COLO829 (cell line): ENCODE data around the gene C2orf76.
"Not testable (repeated sequence)": the region's sequence is repeated elsewhere in the genome, so short reads cannot be mapped to it uniquely, and the experiment has no call there.

Experiments used
- DNase-seq: peaks from one replicate; pipeline ENCODE4 v3.0.0; 2012; ENCODE audit warnings: low spot score

Gene C2orf76

DNA sequence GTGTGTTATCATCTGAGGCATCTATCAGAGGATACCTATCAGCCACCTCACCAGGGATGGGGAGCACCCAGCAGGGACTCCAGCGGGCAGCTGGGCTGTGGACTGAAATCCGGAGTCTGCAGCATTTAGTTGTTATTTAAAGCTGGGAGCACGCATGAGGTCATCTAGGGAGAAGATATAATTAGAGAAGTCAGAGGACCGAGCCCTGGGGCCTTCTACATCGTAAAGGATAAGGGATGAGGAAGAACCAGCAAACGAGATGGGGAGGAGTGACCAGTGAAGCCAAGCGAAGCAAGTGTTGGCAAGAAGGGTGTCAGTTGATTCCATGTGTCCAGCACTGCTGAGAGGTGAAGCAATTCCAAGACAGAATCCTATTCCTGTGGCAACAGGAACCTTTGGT is 72.7 kb downstream of the C2orf76 start:
- DNase-seq: no peak

DNA sequence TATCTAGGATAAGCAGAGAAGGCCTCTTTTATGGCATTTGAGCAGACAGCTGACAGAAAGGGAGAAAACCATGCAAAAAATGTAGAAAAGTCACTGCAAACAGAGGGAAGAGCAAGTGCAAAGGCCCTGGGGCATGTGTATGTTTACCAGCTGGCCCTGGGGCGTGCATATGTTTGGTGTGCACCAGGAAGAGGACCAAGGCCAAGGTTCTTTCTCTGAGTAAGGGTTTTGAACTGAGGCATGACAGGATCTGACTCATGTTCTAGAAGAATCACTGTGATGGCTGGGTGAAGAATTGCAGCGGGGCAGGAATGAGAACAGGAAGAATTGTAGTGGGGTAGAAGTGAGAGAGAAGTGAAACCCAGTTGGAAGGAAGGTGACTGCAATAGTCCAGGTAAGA is 73.4 kb downstream of the C2orf76 start:
- no peak for DNase-seq

DNA sequence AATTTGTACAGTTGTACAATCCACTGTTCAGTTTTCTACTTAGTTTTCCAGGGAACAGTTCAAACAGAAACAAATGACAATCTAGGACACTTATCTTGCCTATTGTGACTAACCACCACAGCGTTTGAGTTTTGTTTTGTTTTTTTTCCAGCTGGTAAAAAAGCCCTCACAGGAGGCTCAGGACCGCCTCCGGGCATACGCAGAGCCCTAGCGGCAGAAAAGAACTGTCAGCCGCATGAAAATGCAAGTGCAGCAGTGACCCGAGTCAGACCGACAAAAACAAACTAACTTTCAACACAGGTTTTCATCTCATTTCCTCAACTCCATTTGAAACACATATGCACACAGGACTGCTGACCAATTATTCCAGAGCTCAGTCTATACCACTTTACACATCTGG is 74.4 kb downstream of the C2orf76 start:
- no peak for DNase-seq

DNA sequence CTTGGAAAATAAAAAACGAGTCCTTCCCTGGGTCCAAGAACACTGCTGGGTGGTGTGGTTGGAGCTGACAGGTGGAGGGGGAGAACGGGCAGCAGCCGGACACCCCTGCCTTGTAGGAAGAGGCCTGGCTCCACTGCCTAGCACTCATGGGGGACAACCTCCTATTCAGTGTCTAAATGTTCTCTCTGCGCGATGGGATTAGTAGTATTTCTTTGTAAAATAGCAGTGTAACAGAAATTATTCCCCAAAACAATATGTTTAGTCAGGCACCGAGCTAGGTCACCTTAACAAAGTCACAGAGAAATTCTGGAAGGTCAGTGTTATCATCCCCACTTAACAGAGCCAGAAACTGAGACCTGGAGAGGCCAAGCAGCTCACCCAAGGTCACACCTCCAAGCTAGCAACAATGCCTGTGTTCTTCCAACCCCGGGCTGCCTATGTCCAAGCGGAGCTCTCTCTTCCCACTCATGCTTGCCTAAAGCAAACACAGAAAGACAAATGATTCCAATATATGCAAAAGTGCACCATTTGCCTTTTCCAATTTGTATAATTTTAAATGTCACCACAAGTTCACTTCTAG is 75.0 kb downstream of the C2orf76 start:
- DNase-seq: no peak

DNA sequence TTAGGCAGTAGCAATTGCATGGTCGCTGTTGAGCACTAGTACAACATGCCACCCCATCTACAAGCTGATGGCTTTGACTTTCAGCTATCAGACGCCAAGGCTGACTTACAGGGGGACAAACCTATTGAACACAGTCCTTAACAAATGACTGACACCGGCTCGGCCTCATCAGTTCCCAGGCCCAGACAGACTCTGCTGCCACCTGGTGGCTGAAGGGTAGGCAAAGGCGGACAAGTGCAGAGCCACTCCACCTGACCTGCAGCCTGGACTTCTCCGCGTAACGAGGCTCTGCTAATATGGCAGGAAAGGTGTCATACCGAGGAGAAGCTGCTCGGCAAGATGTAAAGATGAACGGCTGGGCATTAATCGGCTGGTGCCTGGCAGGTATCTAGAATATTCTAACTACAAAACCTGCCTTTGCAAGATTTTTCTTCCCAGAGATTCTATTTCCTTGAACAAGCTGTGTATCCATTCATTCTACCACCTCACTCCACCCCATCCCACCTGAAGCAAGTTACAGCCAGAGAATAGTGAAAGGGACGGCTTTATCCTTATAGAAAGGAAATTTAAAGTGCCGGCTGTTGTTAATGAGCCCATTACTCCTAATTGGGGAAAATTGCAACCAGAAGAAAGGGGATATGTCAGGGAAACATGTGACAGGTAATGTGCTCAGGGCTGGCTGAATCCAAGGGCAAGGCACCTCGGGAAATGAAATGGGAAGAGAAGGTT is 75.6 kb downstream of the C2orf76 start:
- no peak for DNase-seq

DNA sequence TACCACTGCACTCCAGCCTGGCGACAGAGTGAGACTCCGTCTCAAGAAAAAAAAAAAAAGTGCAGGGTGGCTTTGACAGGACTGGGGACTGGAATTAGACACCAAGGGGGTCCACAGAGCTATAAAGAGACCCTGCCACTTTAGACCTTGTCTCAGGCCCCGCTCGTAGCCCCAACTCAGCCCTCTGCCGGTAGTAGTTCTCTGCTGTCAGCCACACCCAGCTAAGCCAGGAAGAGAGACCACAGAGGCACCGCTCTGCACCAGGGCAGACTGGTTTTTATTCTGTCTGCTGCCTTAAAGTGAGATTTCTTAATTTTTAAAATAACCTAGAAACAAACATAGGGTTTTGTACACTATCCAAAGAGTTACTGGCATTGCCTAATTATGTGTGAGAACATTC is 77.0 kb downstream of the C2orf76 start:
- no peak for DNase-seq

DNA sequence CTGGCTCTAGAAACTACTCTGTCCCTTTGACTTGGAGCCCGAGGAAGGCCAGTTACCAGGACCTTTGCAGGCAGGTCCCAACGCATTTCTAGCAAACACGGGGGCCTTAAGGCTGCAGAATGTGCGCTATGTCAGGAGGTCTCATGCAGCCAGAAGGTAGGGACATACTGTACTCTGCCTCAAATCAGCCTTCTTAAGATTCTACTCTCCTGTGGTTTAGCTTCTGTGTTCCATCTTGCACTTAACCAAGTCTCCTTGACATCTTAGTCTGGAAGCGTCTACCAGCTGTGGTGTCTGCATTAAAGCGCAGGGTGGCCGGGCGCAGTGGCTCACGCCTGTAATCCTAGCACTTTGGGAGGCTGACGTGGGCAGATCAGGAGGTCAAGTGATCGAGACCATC is 77.5 kb downstream of the C2orf76 start:
- DNase-seq: no peak

DNA sequence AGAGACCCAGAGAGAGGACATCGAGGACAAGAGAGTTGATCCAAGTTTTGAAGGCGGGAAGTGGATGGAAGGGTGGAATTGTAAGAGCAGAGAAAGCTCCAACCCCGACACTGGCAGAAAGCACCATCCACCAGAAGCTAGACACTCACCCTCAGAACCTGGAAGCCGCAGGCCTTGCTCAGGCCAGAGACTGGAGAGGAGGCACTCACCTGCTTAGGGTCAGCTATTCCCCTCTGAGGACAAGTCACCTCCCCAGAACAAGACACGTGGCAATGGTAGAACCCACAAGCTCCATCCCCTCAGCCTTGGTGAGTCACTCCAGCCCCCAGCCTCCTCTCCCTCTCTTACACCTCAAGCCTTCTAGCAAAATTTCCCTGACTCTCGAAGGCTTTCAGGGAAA is 78.1 kb downstream of the C2orf76 start:
- DNase-seq: no peak

DNA sequence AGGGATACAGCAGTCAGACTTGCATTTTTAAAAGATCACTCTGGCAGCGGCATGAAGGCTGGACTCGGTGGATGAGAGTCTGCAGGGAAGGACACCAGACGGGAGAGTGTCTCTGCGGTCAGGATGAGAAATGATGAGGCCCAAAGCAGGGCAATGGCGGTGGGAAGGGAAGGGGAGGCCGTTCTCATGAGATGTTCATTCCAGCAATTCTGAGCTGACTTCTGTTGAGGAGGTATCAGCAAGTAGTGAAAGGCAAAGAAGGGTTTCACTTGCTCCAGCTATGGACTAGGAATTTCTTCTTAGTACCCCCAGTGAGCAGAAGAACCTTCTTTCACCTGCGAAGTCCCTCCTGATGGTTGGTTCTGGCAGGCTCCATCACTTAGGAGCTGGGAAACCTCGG is 80.0 kb downstream of the C2orf76 start:
- DNase-seq: no peak

DNA sequence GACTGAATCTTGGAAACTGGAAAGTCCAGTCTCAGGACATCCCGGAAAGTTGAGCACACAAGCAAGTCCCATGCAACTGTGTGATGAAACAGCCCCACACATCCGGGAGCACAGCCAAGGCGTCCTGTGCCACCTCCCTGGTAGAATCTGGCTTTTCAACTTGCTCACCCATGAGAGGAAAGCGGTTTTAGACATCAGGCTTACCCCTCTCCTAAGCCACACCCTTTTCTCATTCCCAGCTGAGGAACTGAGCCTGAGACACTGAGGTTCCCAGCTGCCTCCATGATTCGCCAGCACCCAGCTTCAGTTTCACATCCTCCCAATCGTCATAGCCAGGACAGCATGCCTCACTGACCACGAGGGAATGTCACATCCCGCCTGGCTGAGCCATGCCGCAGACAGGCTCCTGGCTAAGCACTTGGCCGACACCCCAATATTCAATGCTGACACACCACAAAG is 82.7 kb downstream of the C2orf76 start:
- no peak for DNase-seq

DNA sequence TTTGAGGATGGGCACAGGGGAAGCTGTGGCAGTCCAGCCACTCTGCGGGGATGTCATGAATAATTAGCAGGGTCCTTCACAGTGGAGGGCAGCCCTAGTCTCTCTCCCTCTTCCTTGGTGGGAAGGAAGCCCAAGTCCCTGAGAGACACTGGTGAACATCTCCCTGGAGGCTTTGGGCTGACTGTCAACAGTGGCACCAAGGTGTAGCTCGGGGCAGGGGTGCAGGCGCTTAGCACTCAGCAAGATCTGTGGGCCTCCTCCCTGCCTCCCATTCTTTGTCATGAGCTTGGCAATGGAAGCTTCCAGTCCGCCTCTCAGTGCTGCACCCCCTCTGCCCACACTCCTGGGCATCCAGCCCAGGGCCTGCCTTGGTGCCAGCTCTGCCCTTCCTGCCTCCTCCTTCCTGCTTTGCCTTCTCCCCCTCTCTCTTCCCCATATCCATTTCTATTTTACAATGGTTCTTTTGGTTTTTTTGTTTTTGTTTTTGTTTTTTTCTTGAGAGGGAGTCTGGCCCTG is 83.6 kb downstream of the C2orf76 start:
- DNase-seq: no peak

DNA sequence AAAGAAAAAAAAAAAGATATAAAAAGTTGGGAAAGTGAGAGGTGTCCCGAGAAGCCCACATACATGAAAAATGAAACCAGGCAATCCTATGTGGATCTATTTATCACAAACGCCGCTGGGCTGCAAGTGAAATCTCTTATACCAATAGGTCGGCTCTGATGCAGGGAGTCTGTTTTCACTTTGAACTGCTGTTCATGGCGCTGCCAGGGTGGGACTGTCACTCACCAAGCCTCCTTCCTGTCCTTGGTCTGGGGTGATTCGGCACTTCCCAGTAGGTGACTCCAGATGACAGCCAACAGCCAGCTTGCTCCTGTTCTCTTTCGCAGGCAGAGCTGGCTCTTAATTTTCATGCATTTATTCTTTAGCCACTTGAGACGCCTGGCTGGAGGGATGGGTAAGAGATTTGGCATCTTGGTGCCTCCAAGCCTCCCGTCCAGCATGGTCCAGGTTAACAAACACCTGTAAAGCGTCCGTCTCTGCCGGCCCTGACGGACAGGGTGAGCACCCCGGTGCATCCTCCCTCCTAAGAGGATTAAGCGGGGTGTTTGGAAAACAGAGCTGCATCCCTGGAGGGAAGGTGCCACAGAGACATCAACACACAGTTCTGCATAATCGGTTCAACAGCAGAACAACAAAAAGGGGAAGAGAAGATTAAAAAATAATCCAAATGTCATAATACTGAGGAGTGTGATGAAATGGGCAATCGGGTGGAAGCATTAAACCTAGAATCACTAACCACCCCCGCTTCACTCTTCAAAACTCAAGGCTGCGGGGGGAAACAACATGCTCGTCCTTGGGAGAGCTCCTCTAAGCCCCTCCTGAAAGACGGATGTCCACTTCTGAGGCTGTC is 84.3 kb downstream of the C2orf76 start:
- no peak for DNase-seq

DNA sequence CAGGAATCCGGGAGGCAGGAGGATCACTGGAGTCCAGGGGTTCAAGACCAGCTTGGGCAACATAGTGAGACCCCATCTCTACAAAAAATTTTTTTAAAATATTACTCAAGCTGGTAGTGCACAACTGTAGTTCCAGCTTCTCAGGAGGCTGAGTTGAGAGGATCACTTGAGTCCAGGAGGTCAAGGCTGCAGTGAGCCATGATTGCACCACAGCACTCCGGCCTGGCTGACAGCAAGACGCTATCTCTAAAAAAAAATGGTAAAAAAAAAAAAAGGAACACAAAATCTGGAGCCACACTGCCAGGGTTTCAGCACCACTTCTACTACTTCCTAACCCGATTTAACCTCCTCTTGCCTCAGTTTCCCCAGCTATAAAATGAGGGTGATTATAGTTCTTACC is 86.0 kb downstream of the C2orf76 start:
- no peak for DNase-seq

DNA sequence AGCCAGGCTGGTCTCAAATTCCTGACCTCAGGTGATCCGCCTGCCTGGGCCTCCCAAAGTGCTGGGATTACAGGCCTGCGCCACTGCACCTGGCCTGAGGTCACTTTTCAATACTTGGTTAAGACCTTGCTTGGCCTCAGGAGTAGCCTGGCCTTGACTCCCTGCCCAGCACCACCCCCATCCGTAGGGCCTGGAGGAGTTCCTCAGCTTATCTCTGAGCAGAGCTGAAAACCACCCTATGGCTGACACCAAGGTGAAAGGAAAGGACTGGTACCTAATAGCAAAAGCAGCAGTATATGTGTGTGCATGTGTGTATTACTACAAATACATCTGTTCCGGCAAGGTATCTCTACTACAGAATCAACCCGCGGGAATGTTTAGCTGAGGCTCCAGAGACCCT is 87.0 kb downstream of the C2orf76 start:
- DNase-seq: no peak

DNA sequence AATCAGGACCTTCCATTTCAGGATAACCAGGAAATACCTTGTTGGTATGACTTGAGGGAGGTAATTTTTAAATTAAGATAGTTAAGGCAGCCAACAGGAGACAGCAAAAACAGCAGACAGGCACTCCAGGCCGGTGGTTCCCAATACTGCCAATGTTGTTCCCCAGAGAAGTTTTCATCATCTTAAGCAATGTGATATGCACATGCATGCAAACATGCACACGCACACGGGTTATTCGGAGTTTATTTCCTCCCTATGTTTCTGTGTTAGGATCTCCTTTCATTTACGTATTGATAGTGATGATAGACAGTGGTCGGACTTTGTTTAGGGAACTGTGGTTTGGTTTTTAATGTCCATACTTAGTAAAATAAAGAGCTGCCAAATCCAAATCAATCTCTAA is 87.7 kb downstream of the C2orf76 start:
- DNase-seq: no peak

DNA sequence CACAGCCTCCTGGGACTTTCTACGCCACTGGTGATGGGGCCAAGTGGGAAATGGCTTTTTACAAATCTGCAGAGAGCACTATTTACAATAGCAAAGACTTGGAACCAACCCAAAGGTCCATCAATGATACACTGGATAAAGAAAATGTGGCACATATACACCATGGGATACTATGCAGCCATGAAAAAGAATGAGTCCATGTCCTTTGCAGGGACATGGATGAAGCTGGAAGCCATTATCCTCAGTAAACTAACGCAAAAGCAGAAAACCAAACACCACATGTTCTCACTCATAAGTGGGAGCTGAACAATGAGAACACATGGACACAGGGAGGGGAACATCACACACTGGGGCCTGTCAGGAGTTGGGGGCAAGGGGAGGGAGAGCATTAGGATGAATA is 88.2 kb downstream of the C2orf76 start:
- DNase-seq: not testable (repeated sequence)

DNA sequence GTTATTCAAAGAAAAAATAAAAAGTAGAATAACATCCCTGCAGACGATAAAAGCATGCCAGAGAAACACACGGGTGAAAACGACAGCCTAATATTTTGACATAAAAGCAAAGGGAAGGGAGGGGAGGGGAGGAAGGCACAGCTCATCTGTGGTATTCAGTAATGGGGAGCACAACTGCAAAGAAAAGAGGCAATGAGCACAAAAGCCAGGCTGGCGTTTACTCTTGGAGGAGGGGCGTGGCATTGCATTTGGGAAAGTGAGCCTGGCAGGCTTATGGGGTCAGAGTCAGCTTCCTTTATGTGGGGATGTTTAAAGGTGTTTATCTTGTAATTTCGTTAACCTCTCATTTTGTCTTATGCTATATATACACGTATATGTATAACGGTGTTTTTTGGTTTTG is 89.8 kb downstream of the C2orf76 start:
- DNase-seq: no peak

DNA sequence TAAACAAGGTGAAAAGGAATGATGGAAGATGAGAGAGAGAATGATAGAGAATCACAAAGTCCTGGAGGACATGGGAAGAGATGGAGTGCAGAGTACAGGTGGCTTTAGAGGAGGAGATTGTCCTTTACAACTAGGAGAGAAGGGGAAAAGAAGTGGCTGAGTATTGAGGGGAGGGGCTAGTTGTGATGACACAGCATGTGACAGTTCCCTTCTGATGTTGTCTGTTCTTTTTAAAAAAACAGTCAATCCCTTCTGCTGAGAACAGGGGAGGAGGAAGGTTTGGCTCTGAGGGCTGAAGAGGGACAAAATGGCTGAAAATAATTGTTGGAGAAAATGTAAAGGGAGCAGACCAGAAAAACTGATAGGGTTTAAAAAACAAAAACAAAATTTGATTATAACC is 99.0 kb downstream of the C2orf76 start:
- DNase-seq: no peak

DNA sequence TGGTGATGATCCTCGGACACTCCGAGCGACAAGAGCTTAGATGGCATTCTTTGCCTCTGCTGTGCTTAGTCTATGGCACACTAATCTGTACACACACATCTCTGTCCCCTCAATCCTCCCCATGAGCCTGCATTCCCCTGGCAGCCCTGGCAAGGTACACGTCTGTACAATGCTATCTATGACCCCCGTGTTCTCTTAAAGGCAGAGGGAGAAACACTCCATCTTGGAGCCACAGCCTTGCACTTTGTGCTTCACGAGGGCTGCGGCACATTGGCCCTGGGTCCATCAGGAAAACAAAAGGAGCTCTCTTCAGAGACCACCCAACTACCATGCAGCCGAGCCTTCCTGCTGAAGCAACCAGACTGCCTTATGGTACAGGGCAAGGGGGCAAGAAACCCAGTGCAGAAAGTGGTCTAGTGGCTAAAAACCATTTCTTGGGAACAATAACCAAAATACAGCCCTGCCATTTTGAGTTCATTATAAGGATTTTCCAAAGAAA is 100.5 kb downstream of the C2orf76 start:
- no peak for DNase-seq

DNA sequence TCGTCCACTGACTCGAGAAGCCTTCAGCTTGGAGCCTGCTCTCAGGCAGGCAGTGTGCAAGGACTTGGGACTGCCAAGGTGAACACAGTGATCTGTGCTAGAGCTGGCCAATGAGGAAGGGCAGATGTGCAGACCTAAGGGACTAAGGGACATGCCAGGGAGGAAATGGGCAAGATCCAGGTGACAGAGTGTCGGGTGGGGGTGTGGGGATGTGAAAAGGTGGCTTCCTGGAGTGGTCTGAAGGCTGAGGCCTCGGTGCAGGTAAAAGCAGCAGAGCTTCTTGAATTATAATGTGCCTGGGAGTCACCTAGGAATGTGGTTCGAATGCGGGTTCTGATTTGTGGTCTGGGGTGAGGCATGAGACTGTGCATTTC is 101.0 kb downstream of the C2orf76 start:
- no peak for DNase-seq

DNA sequence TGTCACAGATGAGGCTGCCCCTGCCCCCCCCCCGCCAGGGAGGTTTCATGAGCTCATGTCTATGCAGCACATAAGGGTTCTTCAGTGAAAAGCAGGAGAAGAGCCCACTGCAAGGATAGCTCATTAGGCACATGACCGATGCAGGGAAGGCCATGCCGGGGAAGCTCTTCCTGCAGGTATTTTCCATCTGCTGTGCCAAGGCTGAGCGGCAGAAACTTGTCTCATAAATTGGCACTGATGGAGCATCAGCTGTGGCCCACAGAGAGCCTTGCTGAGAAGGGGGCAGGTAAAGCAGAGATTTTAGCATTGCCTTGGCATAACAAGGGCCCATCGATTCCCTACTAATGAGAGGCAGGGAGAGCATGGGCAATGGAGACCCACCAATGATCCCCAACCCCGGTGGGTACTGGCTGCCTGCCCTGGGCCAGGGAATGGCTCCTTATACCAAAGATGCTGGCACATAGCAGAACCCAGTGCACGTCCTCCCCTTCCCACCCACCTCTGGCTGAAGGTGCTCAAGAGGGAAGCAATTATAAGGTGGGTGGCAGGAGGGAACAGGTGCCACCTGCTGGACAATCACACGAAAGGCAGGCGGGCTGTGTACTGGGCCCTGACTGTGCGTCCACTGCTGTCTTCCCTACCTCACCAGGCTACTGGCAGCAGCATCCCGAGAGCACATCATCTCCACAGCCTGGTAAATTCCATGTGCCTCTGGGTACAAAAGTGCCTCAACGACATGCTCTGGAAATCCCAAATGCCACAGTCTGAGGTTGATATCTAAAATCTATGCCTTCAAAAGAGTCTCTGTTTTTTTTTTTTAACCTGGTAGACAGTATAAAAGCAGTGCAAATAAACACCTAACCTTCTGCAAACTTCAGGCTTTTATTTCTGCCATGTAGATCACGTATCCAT is 101.6 kb downstream of the C2orf76 start:
- DNase-seq: peak; percentile 50

DNA sequence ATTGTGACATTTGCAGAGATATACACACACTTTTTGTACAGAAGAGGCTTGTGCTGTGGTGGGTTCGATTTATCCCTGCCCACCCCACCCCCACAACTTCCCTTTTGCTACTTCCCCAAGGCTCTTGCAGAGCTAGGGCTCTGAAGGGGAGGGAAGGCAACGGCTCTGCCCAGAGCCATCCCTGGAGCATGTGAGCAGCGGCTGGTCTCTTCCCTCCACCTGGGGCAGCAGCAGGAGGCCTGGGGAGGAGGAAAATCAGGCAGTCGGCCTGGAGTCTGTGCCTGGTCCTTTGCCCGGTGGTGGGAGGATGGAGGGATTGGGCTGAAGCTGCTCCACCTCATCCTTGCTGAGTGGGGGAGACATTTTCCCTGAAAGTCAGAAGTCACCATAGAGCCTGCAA is 103.0 kb downstream of the C2orf76 start:
- DNase-seq: no peak
